Activated T-helper 1 cell treated with anti-CD3 and anti-CD28 coated beads, Interleukin-2, amount 50 U/mL, for 16 hours (primary cell): ENCODE data around the gene DECR2.
"Not testable (repeated sequence)": the region's sequence is repeated elsewhere in the genome, so short reads cannot be mapped to it uniquely, and the experiment has no call there.

Source experiments
- DNase-seq, 2 donors: peaks; one replicate each; pipeline ENCODE4 v3.0.0-alpha.2; 2020; ENCODE audit warnings: low read depth in 1 of 2, low spot score in 1 of 2

The DECR2 gene

DNA sequence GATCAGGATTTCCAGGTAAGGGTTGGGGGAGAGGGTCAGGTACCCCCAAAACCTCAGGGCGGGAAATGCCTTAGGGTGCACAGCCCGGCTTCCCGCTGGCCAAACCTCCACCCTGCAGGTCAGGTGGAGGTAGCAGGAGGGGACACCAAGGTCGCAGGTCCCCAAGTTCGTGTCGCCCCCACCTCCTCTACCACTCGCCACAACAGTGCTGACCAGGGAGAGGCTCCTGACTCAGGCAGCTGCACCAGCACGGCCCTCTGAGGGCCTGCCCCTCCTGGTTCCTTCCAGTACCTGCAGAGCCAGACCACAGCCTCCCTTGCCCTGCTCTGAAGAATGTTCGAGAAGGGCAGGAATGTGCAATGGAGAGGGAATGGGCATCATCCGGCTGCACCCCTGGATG is 35.2 kb upstream of the DECR2 start:
- DNase-seq, result no peak

DNA sequence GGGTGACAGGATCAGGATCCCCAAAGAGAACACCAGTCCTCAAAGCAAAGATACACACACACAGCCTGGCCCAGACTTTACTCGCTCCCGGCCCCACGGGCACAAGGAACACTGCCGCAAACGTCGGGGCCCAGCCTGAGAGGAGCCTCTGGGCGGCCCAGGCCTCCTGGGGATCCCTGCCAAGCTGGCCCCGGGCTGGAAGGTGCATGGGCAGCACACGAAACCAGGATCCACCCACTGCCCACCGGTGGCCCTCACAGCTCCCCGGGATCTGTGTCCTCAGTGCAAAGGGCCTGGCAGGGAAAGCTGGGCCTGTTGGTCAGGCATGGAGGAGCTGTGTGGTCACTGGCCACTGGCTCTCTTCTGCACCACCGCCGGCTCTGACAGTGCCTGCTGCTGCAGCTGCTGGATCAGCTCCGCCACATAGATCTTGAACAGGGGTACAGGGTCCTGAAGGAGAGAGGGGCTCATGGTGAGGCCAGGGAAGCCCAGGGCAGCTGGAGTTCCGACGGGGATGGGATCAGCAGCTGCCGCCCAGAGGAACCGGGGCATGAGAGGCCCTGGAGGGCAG is 34.3 kb upstream of the DECR2 start:
- DNase-seq, result no peak

DNA sequence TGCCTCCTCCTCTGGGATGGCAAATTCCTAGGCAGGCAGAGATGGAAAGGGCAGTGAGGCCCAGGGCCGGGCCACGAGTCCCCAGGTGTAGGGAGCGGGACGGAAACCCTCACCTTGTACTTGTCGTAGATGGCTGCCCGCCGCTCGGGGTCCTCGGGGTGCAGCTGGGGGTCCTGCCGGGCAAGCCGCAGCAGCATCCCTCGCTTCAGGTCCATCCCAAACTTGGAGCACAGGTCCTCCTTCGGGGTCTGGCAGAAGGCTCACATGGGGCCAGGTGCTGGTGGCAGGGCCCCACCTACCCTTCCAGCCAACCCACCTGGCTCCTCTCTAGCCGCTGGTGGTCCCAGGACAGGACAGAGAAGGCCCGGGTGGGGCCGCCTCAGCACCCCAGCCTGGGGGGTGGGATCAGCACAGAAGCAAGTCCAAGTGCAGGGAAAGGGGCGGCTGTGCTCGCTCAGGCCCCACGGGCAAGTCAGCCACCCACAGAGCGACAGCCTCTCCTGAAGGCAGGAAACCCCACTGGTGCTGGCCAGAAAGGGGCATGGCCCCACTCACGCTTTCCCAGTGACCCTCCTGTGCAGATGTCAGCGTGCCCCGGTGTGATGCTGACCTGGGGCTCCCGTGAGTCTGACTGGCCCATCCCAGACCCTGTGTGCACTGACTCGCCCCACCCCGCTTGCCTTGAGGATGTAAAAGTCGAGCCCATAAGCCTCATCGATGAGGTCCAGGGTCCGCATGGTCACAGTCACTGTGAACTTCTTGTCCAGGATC is 33.1 kb upstream of the DECR2 start:
- DNase-seq, result no peak

DNA sequence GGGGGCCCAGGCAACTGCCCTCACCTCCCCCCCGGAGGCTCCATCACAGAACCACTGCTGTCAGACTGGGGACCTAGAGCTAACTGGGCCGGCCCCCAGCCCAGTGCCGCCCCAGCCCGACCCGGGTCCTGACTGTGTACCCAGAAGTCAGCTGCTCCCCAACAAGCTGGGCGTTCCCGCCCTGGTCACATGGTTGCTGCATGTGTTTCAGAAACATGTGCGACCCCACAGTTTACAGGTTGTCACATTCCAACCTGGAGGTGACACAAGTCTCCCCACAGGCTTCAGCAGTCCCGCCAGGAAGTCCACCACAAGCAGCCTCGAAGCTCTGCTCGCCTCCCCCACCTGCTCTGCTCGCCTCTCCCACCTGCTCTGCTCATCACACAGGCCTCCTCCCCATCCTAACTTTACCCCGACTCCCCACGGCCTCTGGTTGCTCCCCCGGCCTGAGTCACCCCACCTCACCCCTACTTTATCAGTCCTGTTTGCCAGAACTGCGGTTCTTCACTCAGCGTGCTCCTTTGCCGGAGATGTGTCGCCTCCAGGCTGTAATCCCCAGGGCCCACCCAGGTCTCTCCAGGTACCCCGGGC is 32.3 kb upstream of the DECR2 start:
- DNase-seq, result no peak

GRCh38 chr16:369866-370436 is 31.7 kb upstream of the DECR2 start:
- no peak for DNase-seq

DNA sequence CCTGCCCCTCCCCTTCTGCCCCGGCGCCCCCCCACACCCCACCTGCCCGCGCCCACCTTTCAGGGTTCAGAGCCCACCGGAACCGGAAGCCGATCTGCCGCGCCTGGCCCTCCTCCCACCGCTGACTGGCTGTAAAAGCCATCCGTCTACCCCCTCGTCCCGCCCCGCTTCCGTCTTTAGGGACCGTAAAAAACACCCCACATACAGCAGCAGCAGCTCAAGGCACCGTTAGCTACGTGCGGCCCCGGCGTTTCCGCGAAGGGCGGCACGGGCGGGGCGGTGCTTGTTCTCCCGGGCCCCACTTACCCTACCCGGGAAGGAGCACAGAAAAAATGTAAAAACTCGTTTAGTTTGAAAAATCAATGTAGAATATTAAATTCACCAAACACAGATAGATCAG is 31.2 kb upstream of the DECR2 start, which contains the start of gene MRPL28:
MRPL28 (minus strand) TSS at position 96 of the 400 bp plus-strand sequence. CDS start 320 bp downstream, outside the sequence.
- DNase-seq, result peak; percentile 85

DNA sequence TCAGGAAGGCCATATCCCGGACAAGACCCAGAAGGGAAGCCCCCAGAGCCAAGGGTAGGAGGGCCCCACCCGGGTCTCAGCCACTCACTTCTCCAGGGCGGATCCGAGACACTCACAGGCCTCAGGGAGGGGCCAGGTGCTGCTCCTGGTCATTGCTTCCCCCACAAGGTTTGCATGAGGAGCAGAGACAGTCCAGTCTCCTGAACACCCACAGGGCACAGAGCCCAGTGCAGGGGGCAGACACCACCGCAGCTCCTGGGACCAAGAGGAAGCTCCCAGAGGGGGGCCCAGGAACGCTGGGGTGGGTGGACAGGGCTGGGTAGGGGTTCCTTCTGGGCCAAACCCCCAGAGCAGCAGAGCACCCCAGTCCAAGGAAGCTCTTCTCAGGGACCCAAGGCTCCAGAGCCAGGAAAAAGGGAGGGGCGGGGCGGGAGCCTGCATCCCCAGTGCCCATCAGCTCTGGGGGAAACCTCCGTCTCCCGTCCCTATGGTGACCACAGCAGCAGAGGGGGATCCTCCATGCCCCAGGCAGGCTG is 30.6 kb upstream of the DECR2 start:
- no peak for DNase-seq

DNA sequence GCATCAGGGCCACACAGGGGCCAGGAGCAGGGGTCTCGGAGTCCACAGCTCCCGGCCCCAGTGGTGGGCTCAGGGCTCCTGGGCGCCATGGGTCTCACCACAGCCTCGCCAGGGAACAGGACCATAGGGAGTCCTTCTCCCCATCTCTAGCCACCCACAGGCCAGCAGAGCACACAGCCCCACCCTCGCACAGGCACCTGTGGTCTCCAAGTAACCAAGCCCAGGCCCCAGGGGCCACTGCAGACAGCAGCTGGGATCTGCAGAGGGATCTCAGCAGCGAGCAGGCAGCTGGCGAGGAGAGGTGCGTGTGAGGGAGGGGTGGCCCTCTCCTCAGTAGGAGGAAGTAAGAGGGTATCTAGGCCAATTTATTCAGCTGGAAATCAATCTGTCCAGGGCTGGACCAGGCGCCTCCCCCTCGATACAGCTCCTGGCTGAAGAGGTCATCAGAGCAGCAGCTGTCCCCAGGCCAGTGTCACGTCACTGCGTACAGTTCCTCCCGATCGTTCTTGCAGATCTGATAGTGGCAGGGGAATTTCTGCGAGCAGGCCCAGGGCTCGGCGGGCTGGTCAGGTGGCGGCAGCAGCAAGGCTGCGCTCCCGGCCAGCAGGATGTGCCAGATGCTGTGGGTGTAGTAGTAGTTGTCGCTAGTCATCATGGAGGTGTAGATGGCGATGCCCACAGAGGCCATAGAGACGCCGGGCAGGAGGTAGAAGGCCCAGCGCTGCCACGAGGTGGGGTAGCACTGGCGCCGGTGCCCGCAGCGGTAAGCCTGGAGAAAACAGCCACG is 30.0 kb upstream of the DECR2 start:
- DNase-seq, result no peak

GRCh38 chr16:372302-372983 is 29.2 kb upstream of the DECR2 start:
- no peak for DNase-seq

- no peak for DNase-seq
Observed at GRCh38 chr16:373020-373598, 28.6 kb upstream of the DECR2 start.

GRCh38 chr16:373848-374615 is 27.7 kb upstream of the DECR2 start:
- DNase-seq, result no peak

DNA sequence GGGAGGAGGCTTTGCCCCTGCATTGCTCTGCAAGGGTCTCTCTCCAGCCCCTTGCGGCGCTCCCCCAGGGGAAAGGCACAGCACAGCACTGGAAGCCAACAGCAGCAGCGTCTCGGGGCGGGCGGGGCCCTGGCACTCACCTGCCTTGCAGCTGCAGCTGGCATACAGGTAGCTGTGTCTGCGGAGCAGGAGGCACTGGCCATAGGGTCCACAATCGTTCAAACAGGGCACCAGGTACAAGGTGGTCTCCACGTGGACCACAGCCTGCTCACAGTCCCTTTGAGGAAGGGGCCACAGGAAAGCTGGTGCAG is 27.1 kb upstream of the DECR2 start:
- DNase-seq, result no peak

- no peak for DNase-seq
Observed at GRCh38 chr16:375212-375611, 26.5 kb upstream of the DECR2 start.

GRCh38 chr16:375927-376816 is 25.5 kb upstream of the DECR2 start:
- no peak for DNase-seq

GRCh38 chr16:376817-377418 is 24.8 kb upstream of the DECR2 start:
- DNase-seq, result no peak

- no peak for DNase-seq
Observed at GRCh38 chr16:377419-377951, 24.2 kb upstream of the DECR2 start.

DNA sequence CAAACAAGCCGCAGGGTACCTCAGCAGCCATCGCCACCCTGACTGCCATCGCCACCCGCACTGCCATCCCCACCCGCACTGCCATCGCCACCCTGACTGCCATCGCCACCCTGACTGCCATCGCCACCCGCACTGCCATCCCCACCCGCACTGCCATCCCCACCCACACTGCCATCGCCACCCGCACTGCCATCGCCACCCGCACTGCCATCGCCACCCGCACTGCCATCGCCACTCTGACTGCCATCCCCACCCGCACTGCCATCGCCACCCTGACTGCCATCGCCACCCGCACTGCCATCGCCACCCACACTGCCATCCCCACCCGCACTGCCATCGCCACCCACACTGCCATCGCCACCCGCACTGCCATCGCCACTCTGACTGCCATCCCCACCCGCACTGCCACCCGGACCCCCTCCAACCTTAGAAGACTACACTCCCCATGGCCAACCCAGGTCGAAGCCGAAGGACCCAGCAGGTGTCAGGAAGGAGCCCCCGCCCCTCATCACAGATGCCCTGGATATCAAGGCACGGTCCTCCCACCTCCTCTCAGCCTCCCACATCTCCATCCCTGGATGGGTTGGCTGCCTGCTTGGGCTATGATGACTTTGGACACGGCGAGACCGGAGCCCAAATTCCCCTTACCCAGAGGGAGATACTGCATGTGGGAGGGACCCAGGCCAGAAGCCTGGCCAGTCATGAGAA is 23.4 kb upstream of the DECR2 start:
- DNase-seq, result not testable (repeated sequence)
